Right lobe of liver (tissue), 4 donors: ENCODE results near the gene SETBP1.

ENCODE experiments used
- CTCF ChIP-seq, 4 donors: fragments of 200-600 bp in 3 of 4; fragments of 450-650 bp in 1 of 4; IDR thresholded peaks; one replicate each; pipeline versions ENCODE4 v1.5.1 to v1.8.0; 2016 to 2022; ENCODE audit warnings: antibody characterized with exemption in 4 of 4, mild to moderate bottlenecking in 2 of 4
- POLR2A ChIP-seq: fragments of 450-650 bp; IDR thresholded peaks from one replicate; pipeline ENCODE4 v1.6.1; 2017; ENCODE audit warnings: antibody characterized with exemption, mild to moderate bottlenecking
- donor health status: DM: no; HTN: no; CAD: no.
- donor health status: DM: no; HTN: no; CAD: no.
- donor health status: DM: no; HTN: yes; CAD: no.

DNA sequence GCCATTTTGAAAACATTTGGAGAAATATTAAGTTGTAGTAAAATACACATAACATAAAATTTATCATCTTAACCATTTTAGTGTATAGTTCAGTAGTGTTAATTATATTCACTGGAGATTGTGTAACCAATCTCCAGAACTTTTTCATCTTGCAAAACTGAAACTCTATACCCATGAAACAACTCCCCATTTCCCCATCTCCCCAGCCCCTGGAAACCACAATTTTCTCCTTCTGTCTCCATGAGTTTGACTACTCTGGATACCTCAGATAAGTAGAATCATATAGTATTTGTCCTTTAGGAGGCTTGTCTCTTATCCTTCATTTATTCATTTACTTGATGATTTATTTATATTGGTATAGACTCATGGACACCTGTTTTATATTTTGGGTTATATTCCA, 392.9 kb downstream of the SETBP1 start:
- TF ChIP-seq CTCF (IDR thresholded peaks at IDR 0.05) (no peak), POLR2A (no peak)
